Esophagus squamous epithelium (tissue), 5 donors: ENCODE results near the gene BRIX1. TPM values are rescaled to one million over a fixed set of nuclear protein-coding genes. Genes with fewer than 3 reads are reported as not detected.

Experiments
- DNase-seq: peaks from one replicate; lab custom pipeline; 2025; lab: John Stamatoyannopoulos, UW
- H3K27ac ChIP-seq, 4 donors: fragments of 200-600 bp; sonication (generic); one replicate each; pipeline ENCODE4 v1.5.1; 2016 to 2019; ENCODE audit warnings: mild to moderate bottlenecking in 1 of 4
- H3K27me3 ChIP-seq, 4 donors: fragments of 200-600 bp; sonication (generic); 1 replicate in 3 of 4; 2 replicates in 1 of 4; pipeline versions ENCODE4 v1.5.1 to v1.6.0; 2017 to 2021; ENCODE audit warnings: antibody characterized with exemption in 1 of 4
- H3K36me3 ChIP-seq, 3 donors: fragments of 200-600 bp; sonication (generic); one replicate each; pipeline ENCODE4 v1.5.1; 2016 to 2019
- H3K4me1 ChIP-seq, 3 donors: fragments of 200-600 bp; sonication (generic); one replicate each; pipeline ENCODE4 v1.5.1; 2017 to 2019
- H3K4me3 ChIP-seq, 4 donors: fragments of 200-600 bp; sonication (generic); 1 replicate in 3 of 4; 2 replicates in 1 of 4; pipeline ENCODE4 v1.5.1; 2016 to 2019; ENCODE audit warnings: mild to moderate bottlenecking in 2 of 4, moderate library complexity in 1 of 4
- H3K9me3 ChIP-seq, 3 donors: fragments of 200-600 bp; sonication (generic); one replicate each; pipeline ENCODE4 v1.5.1; 2016 to 2019
- POLR2A ChIP-seq, 4 donors: fragments of 450-650 bp; IDR thresholded peaks; one replicate each; pipeline ENCODE4 v1.6.1; 2017; ENCODE audit warnings: antibody characterized with exemption in 4 of 4, mild to moderate bottlenecking in 4 of 4, moderate library complexity in 3 of 4
- WGBS, 2 donors: methylation state at CpG; one replicate each; pipeline ENCODE4 v1.1.5; 2018; 5-methylcytosine and 5-hydroxymethylcytosine counted together
- intact Hi-C: fragments of 100-400 bp; cut with DNase I; formaldehyde crosslinking; loops from one replicate; pipeline ENCODE4 v1.15.0; 2022
- total RNA-seq, 4 donors: library from RNA; depleted of rRNA; stranded (reverse); fragments of >200 nt; gene quantifications; one replicate each; pipeline ENCODE4 v1.1.0, GENCODE V29; 2016
- TF ChIP-seq, protein P1 (sequence below), 6 experiments: fragments of 450-650 bp in 4 of 6; fragments of 200-600 bp in 2 of 6; sonication (generic) in 2 of 6; IDR thresholded peaks; one replicate each; pipeline ENCODE4 v1.5.1; 2016 to 2019; ENCODE audit warnings: antibody characterized with exemption in 6 of 6, mild to moderate bottlenecking in 4 of 6, moderate library complexity in 4 of 6
- donor health status: DM: yes; HTN: yes; CAD: no.

The BRIX1 gene
- total RNA-seq, 4 donors from 2014 or later, result 14.5 to 37.6 (median 29.4) TPM

- intact Hi-C loops, result no loop called here
Observed at GRCh38 chr5:34957321-34957720, 41.8 kb downstream of the BRIX1 start.

GRCh38 chr5:34957857-34958690 is 42.6 kb downstream of the BRIX1 start:
- no peak overlapping the region for H3K27ac ChIP-seq
- no peak for DNase-seq
- H3K27me3 ChIP-seq, result no peaks in the 10 kb centered on the region
- intact Hi-C loops, result no loop called here
- no peak for TF ChIP-seq POLR2A (IDR thresholded peaks at IDR 0.05)
- TF ChIP-seq, protein P1, sequence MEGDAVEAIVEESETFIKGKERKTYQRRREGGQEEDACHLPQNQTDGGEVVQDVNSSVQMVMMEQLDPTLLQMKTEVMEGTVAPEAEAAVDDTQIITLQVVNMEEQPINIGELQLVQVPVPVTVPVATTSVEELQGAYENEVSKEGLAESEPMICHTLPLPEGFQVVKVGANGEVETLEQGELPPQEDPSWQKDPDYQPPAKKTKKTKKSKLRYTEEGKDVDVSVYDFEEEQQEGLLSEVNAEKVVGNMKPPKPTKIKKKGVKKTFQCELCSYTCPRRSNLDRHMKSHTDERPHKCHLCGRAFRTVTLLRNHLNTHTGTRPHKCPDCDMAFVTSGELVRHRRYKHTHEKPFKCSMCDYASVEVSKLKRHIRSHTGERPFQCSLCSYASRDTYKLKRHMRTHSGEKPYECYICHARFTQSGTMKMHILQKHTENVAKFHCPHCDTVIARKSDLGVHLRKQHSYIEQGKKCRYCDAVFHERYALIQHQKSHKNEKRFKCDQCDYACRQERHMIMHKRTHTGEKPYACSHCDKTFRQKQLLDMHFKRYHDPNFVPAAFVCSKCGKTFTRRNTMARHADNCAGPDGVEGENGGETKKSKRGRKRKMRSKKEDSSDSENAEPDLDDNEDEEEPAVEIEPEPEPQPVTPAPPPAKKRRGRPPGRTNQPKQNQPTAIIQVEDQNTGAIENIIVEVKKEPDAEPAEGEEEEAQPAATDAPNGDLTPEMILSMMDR (IDR thresholded peaks at IDR 0.05), result peak in 4 of 6 experiments; percentile 15 to 34 (median 20)
- 44 to 57% methylated on average over 5 of the region's 5 CpGs for WGBS, 2 donors
- H3K9me3 ChIP-seq, result no peaks in the 10 kb centered on the region
- H3K4me1 ChIP-seq, result no peaks in the 10 kb centered on the region
- peaks cover 0 to 38% (median 2%) of the 10 kb centered on the region in 3 donors for H3K36me3 ChIP-seq
- no peak overlapping the region for H3K4me3 ChIP-seq

More at GRCh38 chr5:34957321-34957720, 41.8 kb downstream of the BRIX1 start:
- peaks cover under 1 to 45% (median 9%) of the 10 kb centered on the region in 3 donors for H3K36me3 ChIP-seq
- H3K4me3 ChIP-seq, result no peak overlapping the region
- WGBS, 2 donors, result 97 to 100% methylated on average over 1 of the region's 1 CpG
- no peak overlapping the region for H3K27ac ChIP-seq
- TF ChIP-seq, protein P1 (IDR thresholded peaks at IDR 0.05), result no peak
- no peak for TF ChIP-seq POLR2A (IDR thresholded peaks at IDR 0.05)
- no peaks in the 10 kb centered on the region for H3K9me3 ChIP-seq
- H3K4me1 ChIP-seq, result no peaks in the 10 kb centered on the region
- DNase-seq, result no peak
- no peaks in the 10 kb centered on the region for H3K27me3 ChIP-seq

GRCh38 chr5:34959323-34959722 is 43.8 kb downstream of the BRIX1 start:
- intact Hi-C loops, result no loop called here
- no peak overlapping the region for H3K27ac ChIP-seq
- H3K27me3 ChIP-seq, result no peaks in the 10 kb centered on the region
- H3K4me3 ChIP-seq, result no peak overlapping the region
- TF ChIP-seq, protein P1 (IDR thresholded peaks at IDR 0.05), result no peak
- no peak for TF ChIP-seq POLR2A (IDR thresholded peaks at IDR 0.05)
- peaks cover 0 to 25% (median 0%) of the 10 kb centered on the region in 3 donors for H3K36me3 ChIP-seq
- WGBS, 2 donors, result 67 to 82% methylated on average over 1 of the region's 1 CpG
- H3K4me1 ChIP-seq, result no peaks in the 10 kb centered on the region
- no peak for DNase-seq
- H3K9me3 ChIP-seq, result no peaks in the 10 kb centered on the region

DNA sequence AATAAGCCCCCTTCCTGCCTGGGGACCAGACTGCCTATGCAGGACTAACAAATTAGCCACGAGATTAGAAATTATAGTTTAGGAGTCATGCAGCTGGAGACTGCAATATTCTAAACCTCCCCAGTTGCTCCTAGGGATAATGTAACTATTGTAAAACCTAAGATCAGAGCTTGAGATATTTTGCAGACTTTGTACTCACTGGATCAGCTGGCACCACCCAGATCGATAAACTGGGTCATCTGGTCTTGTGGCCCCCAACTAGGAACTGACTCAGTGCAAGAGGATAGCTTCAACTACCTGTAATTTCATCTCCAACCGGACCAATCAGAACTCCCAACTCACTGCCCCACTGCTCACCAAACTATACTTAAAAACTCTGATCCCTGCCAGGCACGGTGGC is 52.0 kb downstream of the BRIX1 start:
- no peak for DNase-seq
- Histone ChIP-seq H3K9me3 (no peaks in the 10 kb centered on the region), H3K27ac (no peak overlapping the region), H3K4me1 (no peaks in the 10 kb centered on the region), H3K4me3 (no peak overlapping the region), H3K36me3 (no peaks in the 10 kb centered on the region), H3K27me3 (no peaks in the 10 kb centered on the region)
- WGBS, 2 donors, result 90 to 91% methylated on average over 3 to 4 of the region's 4 CpGs
- intact Hi-C loops, result no loop called here
- TF ChIP-seq, protein P1 (IDR thresholded peaks at IDR 0.05), result no peak
- no peak for TF ChIP-seq POLR2A (IDR thresholded peaks at IDR 0.05)

DNA sequence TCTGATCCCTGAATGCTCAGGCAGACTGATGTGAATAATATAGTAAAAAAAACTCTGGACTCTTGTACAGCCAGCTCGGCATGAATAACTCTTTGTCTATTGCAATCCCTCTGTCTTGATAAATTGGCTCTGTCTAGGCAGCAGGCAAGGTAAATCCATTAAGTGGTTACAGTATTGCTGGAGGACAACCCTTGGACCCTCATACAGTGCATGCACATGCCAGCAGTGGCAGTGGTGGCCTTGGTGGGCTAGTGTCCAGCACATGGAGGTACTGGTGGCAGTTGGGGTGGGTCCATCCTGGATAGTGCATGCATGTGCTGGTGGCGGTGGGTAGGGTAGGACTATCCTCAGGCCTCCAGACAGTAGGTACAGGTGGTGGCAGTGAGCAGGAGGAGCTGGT is 52.7 kb downstream of the BRIX1 start:
- TF ChIP-seq, protein P1 (IDR thresholded peaks at IDR 0.05), result no peak
- TF ChIP-seq POLR2A (IDR thresholded peaks at IDR 0.05), result no peak
- H3K9me3 ChIP-seq, result no peaks in the 10 kb centered on the region
- DNase-seq, result no peak
- intact Hi-C loops, result no loop called here
- no peaks in the 10 kb centered on the region for H3K36me3 ChIP-seq
- no peak overlapping the region for H3K4me3 ChIP-seq
- WGBS, 2 donors, result 76 to 86% methylated on average over 1 to 2 of the region's 2 CpGs
- H3K27ac ChIP-seq, result no peak overlapping the region
- H3K4me1 ChIP-seq, result no peaks in the 10 kb centered on the region
- H3K27me3 ChIP-seq, result no peaks in the 10 kb centered on the region
